Prostate gland (tissue), 2 donors: ENCODE results near the gene C4BPB.

Experiments used
- CTCF ChIP-seq, 4 experiments: fragments of 200-600 bp in 2 of 4; fragments of 450-650 bp in 2 of 4; sonication (generic) in 2 of 4; IDR thresholded peaks; 1 replicate in 3 of 4; 2 replicates in 1 of 4; pipeline ENCODE4 v1.5.1; 2016 to 2019; ENCODE audit warnings: antibody characterized with exemption in 4 of 4, mild to moderate bottlenecking in 2 of 4, moderate library complexity in 2 of 4
- POLR2AphosphoS5 ChIP-seq: sonication (generic); formaldehyde crosslinking; IDR thresholded peaks from one replicate; pipeline ENCODE4 v1.6.1; 2017; ENCODE audit warnings: antibody characterized with exemption

GRCh38 chr1:207067185-207067584 is 21.5 kb upstream of the C4BPB start:
- no peak for TF ChIP-seq POLR2AphosphoS5
- no peak for TF ChIP-seq CTCF (IDR thresholded peaks at IDR 0.05)
